Type B pancreatic cell (in vitro differentiated cells): ENCODE data around the gene RAP1GAP. TPM values are rescaled to one million over a fixed set of nuclear protein-coding genes. Genes with fewer than 3 reads are reported as not detected.

ENCODE experiments used
- DNase-seq: peaks from one replicate; pipeline ENCODE4 v3.0.0; 2021; ENCODE audit warnings: mixed read lengths; ENCODE audit not compliant: unreplicated experiment; ENCODE audit errors: extremely low spot score
- H3K27ac Mint-ChIP-seq: 2 replicates; pipeline ENCODE4 v1.8.0; 2021; ENCODE audit warnings: mild to moderate bottlenecking, mixed read lengths
- H3K27me3 Mint-ChIP-seq: 2 replicates; pipeline ENCODE4 v1.8.0; 2021; ENCODE audit warnings: mixed read lengths
- H3K36me3 Mint-ChIP-seq: 2 replicates; pipeline ENCODE4 v1.8.0; 2021; ENCODE audit warnings: mixed read lengths
- H3K4me1 Mint-ChIP-seq: one replicate; pipeline ENCODE4 v1.8.0; 2021; ENCODE audit warnings: mixed read lengths; ENCODE audit not compliant: unreplicated experiment
- H3K4me3 Mint-ChIP-seq: 2 replicates; pipeline ENCODE4 v1.8.0; 2021; ENCODE audit warnings: mild to moderate bottlenecking, mixed read lengths
- H3K9me3 Mint-ChIP-seq: 2 replicates; pipeline ENCODE4 v1.8.0; 2021; ENCODE audit warnings: mixed read lengths
- total RNA-seq: library from RNA; stranded (reverse); gene quantifications from 2 replicates; pipeline ENCODE4 v1.2.1, GENCODE V29; 2021; ENCODE audit warnings: low replicate concordance
- TF ChIP-seq, protein P1 (sequence below): fragments of 200-600 bp; sonication (generic); conservative IDR thresholded peaks from 2 replicates; pipeline ENCODE4 v1.5.0; 2021; ENCODE audit warnings: antibody characterized with exemption, mild to moderate bottlenecking

The RAP1GAP gene
- total RNA-seq, 1 donor from 2014 or later, result 18.5 TPM

DNA sequence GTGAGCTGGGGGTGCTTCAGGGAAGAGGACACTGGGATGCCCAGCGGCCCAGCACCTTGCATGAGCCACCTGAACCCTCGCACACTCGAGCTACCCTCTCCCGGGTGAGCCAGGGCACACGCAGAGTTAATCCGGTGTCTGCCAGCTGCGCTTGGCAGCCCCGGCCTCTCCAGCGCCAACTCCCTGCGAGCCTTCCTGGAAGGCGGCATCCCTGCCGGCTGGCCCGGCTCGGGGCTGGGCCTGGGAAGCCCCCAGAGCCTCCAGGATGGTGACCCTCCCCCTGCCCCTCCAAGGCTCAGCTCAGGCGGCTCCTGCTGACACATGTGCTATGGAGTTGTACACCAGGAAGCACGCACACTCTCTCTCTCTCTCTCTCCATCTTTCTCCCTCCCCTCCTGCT, 48.7 kb downstream of the RAP1GAP start:
- Mint-ChIP-seq H3K36me3 (no peaks in the 10 kb centered on the region), H3K9me3 (no peaks in the 10 kb centered on the region), H3K4me1 (peaks cover 14% of the 10 kb centered on the region), H3K27ac (no peak overlapping the region), H3K4me3 (peak overlapping the region; percentile 54), H3K27me3 (peaks cover 13% of the 10 kb centered on the region)
- DNase-seq, result no peak
- TF ChIP-seq, protein P1, sequence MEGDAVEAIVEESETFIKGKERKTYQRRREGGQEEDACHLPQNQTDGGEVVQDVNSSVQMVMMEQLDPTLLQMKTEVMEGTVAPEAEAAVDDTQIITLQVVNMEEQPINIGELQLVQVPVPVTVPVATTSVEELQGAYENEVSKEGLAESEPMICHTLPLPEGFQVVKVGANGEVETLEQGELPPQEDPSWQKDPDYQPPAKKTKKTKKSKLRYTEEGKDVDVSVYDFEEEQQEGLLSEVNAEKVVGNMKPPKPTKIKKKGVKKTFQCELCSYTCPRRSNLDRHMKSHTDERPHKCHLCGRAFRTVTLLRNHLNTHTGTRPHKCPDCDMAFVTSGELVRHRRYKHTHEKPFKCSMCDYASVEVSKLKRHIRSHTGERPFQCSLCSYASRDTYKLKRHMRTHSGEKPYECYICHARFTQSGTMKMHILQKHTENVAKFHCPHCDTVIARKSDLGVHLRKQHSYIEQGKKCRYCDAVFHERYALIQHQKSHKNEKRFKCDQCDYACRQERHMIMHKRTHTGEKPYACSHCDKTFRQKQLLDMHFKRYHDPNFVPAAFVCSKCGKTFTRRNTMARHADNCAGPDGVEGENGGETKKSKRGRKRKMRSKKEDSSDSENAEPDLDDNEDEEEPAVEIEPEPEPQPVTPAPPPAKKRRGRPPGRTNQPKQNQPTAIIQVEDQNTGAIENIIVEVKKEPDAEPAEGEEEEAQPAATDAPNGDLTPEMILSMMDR, result no peak

DNA sequence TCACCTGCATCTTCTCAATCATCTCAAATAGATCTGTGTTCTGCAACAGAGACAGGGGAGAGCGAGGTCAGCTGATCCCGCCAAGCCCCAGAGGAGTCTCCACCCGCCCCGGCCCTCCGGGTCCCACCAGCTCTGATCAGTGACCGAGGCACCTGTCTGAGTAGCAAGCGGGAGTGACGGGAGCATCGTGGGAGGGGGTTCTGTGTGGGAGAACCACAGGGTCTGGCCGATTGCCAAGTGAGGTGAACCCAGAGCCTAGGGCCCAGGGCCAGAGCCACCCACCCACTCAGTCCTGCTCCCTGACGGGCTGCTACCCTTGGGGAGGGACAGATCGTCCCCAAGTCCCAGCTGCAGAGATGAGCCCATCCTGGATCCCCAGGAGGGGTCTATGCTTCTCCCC, 49.1 kb downstream of the RAP1GAP start:
- no peak overlapping the region for H3K4me3 Mint-ChIP-seq
- H3K27ac Mint-ChIP-seq, result no peak overlapping the region
- no peaks in the 10 kb centered on the region for H3K9me3 Mint-ChIP-seq
- DNase-seq, result no peak
- H3K27me3 Mint-ChIP-seq, result peaks cover 13% of the 10 kb centered on the region
- no peaks in the 10 kb centered on the region for H3K36me3 Mint-ChIP-seq
- peaks cover 14% of the 10 kb centered on the region for H3K4me1 Mint-ChIP-seq
- TF ChIP-seq, protein P1, result no peak

DNA sequence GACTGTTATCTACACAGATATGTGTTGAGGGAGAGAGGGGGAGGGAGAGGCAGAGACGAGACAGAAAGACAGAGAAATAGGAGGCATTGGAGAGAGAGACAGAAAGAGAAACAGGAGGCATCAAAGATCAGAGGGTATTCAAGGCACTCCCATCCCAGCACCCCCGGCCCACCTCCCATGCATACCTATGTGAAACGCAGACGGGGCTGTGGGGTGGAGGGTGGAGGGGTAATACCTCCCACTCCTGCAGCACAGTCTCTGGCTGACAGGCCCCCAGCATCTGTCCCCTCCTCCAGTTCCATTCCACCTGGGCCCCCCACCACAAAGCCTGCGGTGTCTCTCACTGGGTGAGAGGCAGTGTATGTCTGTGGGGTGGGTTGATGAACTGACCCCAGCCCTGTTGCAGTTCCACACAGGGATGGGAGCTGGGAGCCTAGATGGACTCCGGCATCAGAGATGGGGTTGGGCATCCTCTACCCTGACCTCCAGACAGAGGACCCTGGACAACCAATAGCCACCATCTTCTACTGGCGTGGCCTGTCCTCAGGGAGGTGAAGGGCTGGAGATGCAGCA, 49.7 kb downstream of the RAP1GAP start:
- Mint-ChIP-seq H3K36me3 (no peaks in the 10 kb centered on the region), H3K27ac (no peak overlapping the region), H3K9me3 (no peaks in the 10 kb centered on the region), H3K27me3 (peaks cover 13% of the 10 kb centered on the region), H3K4me3 (no peak overlapping the region), H3K4me1 (peaks cover 14% of the 10 kb centered on the region)
- DNase-seq, result no peak
- TF ChIP-seq, protein P1, result no peak

DNA sequence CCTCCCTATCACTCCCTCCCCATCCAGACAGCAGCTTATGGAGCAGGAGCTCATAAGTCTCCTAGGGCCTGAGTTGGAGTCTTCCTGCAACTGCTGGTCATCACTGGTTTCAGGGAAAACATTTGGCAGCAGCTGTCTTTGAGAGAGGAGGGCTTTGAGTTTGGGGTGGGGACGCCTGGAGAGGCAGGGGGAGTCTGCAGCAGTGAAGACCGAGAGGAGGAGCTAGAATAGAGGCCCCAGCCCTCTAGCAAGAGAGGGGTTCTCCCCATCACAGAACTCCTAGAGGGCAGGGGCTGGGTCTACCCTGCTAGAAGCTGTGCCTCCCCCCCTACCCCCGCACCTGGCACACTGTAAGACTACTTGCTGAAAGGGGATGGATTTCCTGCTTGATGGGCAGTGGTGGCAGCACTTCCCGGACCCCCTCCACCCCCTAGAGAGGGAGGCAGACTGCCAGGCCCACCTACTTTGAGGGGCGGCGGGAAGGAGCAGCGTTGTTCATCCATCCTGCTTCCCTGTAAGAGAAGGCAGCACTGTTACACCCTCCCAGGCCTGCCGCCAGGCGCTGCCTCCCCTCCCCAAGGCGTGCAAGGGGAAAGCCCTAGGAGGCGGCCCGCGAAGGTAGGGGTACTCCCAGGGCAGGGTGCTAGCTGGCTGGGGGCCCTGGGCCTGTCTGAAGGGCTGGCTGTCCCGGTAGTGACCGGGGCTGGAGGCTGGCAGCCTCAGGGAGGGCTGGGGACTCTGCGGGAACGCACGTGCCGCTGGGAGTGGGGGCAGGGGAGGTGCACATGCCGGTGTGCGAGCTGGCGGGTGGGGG, 50.4 kb downstream of the RAP1GAP start:
- Mint-ChIP-seq H3K27ac (no peak overlapping the region), H3K4me3 (no peak overlapping the region), H3K27me3 (peaks cover 9% of the 10 kb centered on the region), H3K4me1 (peaks cover 11% of the 10 kb centered on the region), H3K36me3 (no peaks in the 10 kb centered on the region), H3K9me3 (no peaks in the 10 kb centered on the region)
- TF ChIP-seq, protein P1, result no peak
- DNase-seq, result no peak

DNA sequence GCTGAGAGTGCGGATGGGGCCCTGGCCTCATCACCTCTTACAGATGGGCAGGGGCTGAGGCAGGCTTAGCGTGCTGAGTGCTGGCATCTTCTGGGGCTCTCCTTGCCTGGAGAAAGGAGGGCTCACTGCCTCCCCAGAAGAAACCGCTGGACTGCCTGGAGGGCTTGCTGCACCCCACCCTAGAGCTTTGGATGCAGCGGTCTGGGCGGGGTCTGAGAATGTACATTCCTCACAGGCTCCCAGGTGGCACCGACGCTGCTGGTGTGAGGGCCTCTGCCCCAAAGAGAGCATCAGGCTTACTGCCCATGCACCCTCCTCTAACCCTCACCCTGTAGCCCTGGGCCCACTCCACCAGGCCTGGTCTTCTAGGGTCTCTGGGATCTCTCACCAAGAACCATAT, 51.1 kb downstream of the RAP1GAP start:
- Mint-ChIP-seq H3K27me3 (peaks cover 9% of the 10 kb centered on the region), H3K36me3 (no peaks in the 10 kb centered on the region), H3K9me3 (no peaks in the 10 kb centered on the region), H3K27ac (no peak overlapping the region), H3K4me1 (peaks cover 10% of the 10 kb centered on the region), H3K4me3 (no peak overlapping the region)
- TF ChIP-seq, protein P1, result no peak
- no peak for DNase-seq
